Measurements from ENCODE around the gene CPSF3.
A peak's percentile ranks its signal among the peaks of the same experiment; 100 is the strongest.

Gene CPSF3

DNA sequence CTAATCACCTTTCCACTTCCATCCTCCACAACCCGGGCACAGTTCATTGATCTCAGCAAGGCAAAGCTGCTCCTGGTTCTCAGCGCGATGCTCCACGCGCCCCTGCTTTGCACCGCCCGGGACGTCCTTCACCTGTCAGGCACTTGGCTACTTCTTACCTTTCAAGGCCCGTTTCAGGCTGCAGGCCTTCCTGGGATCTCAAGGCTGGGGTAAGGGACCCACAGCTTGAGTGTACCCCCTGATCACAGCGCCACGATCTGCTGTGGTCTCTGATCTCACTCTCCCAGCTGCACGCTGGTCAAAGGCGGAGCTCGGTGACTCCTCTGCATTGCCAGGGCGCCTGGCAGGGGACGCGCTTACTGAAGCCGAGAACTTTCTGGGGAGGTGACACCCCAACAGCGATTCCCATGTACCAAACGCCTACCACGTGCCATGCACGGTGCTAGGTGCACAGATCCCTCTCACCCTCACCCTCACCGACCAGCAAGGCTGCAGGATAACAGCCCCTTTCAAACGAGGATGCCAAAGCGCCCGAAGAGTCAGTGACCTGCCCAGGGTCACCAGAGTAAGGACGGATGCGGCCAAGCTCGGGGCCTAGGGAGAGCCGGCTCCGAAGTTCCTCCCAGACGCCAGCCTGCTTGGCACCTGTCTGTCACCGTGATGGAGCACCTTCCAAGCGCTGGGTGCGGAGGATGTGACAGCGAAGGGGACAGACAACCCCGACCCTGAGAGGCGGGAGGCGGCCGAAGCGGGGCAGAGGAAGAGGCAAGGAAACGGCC lies 944 bp upstream of the CPSF3 start:
- peak in 1 of 2 experiments; percentile 41 for DNase-seq

DNA sequence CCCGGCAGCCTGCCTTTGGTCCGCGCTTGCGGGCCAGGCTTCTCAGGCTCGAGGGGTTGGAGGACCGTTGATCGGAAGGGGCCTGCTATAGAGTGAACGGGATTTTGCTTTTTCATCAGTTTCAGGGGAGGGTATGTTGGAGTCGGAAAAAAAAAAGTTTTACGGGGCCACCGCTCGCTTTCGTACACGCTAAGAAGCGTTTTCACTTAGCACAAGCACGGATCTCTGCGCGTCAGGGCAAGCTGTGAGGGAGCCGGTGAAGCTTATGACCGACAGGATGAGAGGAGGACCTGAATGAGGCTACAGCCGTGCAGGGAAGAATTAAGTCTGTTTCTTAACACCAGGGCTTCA lies 443 bp downstream of the CPSF3 start:
- no peak for DNase-seq

DNA sequence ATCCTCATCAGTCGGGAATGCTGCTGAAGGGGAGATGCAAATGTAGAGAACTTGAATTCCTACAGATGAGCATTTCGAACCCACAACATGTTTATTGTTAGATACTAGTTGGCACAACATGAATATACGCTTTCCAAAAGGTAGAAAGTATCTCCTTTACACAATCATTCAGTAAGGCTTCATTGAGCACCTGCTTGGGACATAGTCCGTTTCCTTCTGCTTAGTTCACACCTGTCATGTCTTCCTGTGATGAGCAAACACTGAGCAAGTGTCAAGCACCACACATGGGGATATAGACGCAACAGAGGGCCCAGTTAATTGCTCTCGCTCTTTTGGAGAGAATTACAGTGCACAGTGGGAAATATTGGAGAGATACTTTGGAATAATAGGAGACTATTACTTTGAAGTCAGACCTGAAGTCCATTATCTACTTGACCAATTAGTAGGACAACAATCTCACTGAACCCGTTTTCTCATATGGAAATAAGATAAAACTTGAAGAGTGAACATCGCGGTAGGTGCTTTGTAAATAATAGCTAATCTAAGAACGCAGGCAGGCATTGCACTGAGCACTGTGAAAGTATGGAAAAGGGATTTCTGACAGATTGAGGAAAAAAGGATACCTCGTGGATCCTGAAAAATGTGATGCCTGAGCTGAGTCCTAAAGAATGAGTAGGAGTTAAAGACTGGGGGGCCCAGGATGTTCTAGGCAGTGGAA lies 1.2 kb downstream of the CPSF3 start:
- DNase-seq, result no peak

- DNase-seq, result no peak
Measured at GRCh38 chr2:9428965-9429577, 5.6 kb downstream of the CPSF3 start.

GRCh38 chr2:9430316-9431293 lies 7.2 kb downstream of the CPSF3 start:
- no peak for DNase-seq

DNA sequence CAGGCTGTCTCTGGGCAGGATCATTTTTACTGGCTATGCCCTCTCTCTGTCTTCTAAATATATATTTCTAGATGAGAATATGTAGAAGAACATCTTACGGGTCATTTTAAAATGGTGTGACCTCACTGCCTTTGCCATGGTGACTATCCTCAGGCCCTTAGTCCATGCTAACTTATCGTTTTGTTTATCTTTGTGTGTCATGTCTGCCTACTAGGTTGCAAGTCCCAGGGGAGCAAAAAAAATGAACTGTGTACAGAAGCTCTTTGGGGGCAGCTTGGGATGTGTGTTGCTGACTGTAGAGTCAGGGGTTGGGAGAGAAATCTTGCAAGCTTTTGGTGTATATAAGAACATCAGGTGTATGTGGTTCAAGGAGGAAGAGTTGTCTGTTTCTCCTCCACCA lies 11.0 kb downstream of the CPSF3 start:
- DNase-seq, result no peak

GRCh38 chr2:9439536-9439935 lies 16.1 kb downstream of the CPSF3 start:
- no peak for DNase-seq

GRCh38 chr2:9440058-9440727 lies 16.7 kb downstream of the CPSF3 start:
- DNase-seq, result no peak

DNA sequence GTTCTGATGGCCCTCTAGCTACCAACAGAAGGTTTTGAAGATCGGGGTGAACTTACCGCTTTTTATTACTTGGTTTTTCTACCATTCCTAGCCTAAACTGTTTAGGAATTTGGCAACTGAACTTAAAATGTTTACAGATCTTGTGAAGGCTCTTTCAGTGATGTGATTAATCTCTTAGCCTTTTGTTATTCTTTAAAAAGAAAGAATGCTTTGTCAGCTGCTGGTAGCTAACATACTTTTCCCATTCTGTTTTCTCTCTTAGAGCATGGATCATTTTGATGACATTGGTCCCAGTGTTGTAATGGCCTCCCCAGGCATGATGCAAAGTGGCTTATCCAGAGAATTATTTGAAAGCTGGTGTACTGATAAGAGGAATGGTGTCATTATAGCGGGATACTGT lies 18.1 kb downstream of the CPSF3 start:
- no peak for DNase-seq

- no peak for DNase-seq
Measured at GRCh38 chr2:9443526-9443925, 20.1 kb downstream of the CPSF3 start.

- DNase-seq, result no peak
Measured at GRCh38 chr2:9445089-9445488, 21.6 kb downstream of the CPSF3 start.

- DNase-seq, result no peak
Measured at GRCh38 chr2:9451231-9451630, 27.8 kb downstream of the CPSF3 start.

GRCh38 chr2:9460441-9461017 lies 37.1 kb downstream of the CPSF3 start:
- no peak for DNase-seq

GRCh38 chr2:9461079-9461478 lies 37.6 kb downstream of the CPSF3 start:
- no peak for DNase-seq

- no peak for DNase-seq
Measured at GRCh38 chr2:9462313-9462712, 38.9 kb downstream of the CPSF3 start.

DNA sequence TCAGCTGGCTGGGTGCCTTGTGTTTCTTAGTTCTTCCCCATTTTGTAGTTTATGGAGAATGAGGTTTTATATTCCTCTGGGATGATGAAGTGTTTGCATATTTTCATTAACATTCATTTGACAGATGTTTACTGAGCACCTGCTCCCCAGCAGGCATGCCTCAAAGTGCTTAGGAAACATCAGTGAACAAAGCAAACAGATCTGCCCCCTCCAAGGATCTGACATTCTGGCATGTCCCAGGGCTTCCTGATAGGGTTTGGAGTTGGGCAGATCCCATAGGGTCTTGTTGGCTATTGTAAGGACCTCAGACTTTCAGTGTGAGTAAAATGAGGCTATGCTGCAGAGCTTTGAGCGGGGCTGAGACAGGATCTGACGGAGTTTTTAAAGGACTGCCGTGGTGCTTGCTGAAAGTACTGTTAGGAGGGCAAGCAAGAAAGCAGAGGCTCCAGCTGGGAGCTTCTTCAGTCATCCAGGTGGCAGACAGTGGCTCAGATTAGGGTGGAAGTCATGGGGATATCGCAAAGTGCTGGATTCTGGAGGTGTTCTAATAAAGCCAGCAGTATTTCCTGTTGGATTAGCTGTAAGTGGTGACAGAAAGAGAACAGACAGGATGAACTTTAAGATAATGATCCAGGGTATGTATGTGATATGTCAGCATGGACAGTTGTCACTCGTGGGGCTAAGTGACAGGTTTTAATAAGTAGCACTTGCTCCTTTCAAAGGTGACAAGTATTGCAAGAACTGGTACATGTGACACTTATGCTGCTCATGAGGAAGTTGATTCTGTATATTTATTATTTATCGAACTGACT lies 39.6 kb downstream of the CPSF3 start:
- no peak for DNase-seq

GRCh38 chr2:9463698-9464034 lies 40.2 kb downstream of the CPSF3 start:
- DNase-seq, result no peak

DNA sequence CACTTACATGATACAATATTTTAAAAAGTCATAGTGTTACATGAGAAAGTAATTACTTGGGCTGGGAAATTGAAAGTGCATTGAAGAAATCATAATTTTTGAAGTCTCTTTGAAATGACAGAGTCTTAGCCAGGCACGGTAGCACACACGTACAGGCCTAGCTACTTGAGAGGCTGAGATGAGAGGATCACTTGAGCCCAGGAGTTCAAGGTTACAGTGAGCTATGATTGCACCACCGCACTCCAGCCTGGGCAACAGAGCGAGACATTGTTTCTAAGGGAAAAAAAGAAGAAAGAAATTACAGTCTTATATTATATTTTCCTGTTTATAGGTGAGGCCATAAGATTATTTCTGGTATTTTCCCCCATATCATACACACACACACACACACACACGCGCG lies 41.7 kb downstream of the CPSF3 start:
- DNase-seq, result no peak

- no peak for DNase-seq
Measured at GRCh38 chr2:9466147-9466683, 42.8 kb downstream of the CPSF3 start.

DNA sequence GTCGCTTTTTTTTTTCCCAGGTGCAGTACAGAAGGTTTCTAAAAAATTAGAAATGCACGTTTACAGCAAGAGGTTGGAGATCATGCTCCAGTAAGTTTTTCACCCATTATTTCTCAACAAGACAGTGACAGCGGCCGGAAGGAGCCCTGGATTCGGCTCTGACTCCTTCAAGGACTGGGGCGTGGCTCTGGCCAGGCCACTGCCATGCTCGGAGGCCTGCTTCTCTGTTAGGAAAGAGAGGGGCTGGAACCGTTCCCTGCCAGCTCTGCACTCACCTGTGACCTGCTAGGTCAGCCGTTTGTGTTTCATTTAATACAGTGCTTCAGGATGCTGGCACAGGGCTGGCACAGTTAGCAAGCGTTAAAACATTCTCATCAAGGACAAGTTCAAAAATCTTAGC lies 44.2 kb downstream of the CPSF3 start:
- no peak for DNase-seq

- no peak for DNase-seq
Measured at GRCh38 chr2:9471206-9471605, 47.8 kb downstream of the CPSF3 start.
